ENCODE data around the gene GMIP. TPM values are rescaled to one million over a fixed set of nuclear protein-coding genes. Genes with fewer than 3 reads are reported as not detected.
"Not testable (repeated sequence)": the region's sequence is repeated elsewhere in the genome, so short reads cannot be mapped to it uniquely, and the experiment has no call there.

Gene GMIP
- total and polyA plus RNA-seq, 8 donors, result 5.2 to 96.2 (median 13.8) TPM

GRCh38 chr19:19618219-19619051 is 25.0 kb downstream of the GMIP start, which contains the start of gene PBX4:
Gene PBX4, minus strand, starts transcription at chr19:19618687. Its CDS starts 58 bp downstream, at chr19:19618629.
- Histone ChIP-seq H3K9me3 (no peaks in the 10 kb centered on the region), H3K27ac (peak within 1 kb of the TSS; percentile 20 to 72 (median 69)), H3K27me3 (peaks cover 0 to 33% (median 0%) of the 10 kb centered on the region in 3 donors), H3K4me3 (peak within 1 kb of the TSS; percentile 44 to 55 (median 52)), H3K36me3 (peaks cover 0 to 8% (median 1%) of the 10 kb centered on the region in 4 donors), H3K4me1 (peaks cover 9 to 23% (median 20%) of the 10 kb centered on the region in 4 donors)
- peak; percentile 97 to 99 for DNase-seq
- TF ChIP-seq CTCF (IDR thresholded peaks at IDR 0.05) (no peak), POLR2AphosphoS5 (IDR thresholded peaks at IDR 0.05) (peak in 2 of 3 donors; percentile 74 to 80)
- intact Hi-C loops (cut with DNase I; ENCODE audit: low total_unique reads), result no loop called here
- 5 to 11% (median 6%) methylated on average over 29 to 80 of the region's 80 CpGs for WGBS, 5 donors

DNA sequence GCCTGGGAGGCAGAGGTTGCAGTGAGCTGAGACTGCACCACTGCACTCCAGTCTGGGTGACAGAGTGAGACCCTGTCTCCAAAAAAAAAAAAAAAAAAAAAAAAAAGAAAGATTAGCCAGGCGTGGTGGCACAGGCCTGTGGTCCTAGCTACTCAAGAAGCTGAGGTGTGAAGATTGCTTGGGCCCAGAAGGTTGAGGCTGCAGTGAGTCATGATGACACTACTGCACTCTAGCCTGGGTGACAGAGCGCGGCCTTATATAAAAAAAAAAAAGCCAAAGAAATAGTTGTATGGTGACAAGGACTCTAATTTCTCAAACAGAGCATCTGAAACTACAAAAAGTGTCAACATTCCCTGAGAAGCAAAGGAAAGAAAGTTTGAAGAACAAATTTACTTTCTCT is 28.4 kb downstream of the GMIP start:
- H3K9me3 ChIP-seq, result no peaks in the 10 kb centered on the region
- WGBS, 5 donors, result 79 to 95% (median 91%) methylated on average over 3 of the region's 3 CpGs
- H3K4me1 ChIP-seq, result peaks cover 9 to 23% (median 20%) of the 10 kb centered on the region in 4 donors
- H3K4me3 ChIP-seq, result no peak overlapping the region
- DNase-seq, result no peak
- intact Hi-C loops (cut with DNase I; ENCODE audit: low total_unique reads), result no loop called here
- no peak overlapping the region for H3K27ac ChIP-seq
- H3K36me3 ChIP-seq, result no peaks in the 10 kb centered on the region
- H3K27me3 ChIP-seq, result peaks cover 0 to 38% (median 0%) of the 10 kb centered on the region in 3 donors
- TF ChIP-seq POLR2AphosphoS5 (IDR thresholded peaks at IDR 0.05) (no peak), POLR2A (IDR thresholded peaks at IDR 0.05) (no peak), EP300 (IDR thresholded peaks at IDR 0.05) (no peak), CTCF (IDR thresholded peaks at IDR 0.05) (no peak)

DNA sequence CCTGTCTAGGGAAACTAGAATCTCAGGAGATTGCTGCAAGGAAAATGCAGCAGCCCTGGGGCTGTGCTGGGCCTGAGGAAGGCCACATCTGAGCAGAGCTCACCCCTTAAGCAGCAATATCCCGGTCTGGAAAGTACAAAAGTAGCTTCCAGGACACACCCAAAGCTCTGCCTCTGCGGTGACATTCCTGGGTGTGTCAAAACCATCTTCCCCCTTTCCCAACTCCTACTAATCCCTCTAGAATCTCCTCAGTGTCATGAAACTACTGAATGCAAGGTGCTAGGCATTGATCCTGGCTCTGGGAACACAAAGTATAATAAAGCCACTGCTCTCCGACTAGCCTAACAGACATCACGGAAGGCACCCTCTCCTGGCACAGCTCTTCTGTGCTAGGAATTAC is 30.0 kb downstream of the GMIP start:
- Histone ChIP-seq H3K9me3 (no peaks in the 10 kb centered on the region), H3K4me3 (no peak overlapping the region), H3K27ac (no peak overlapping the region), H3K4me1 (peaks cover 5 to 10% (median 8%) of the 10 kb centered on the region in 4 donors), H3K36me3 (no peaks in the 10 kb centered on the region), H3K27me3 (peaks cover 0 to 38% (median 0%) of the 10 kb centered on the region in 3 donors)
- WGBS, 5 donors, result 62 to 77% (median 69%) methylated on average over 4 of the region's 4 CpGs
- intact Hi-C loops (cut with DNase I; ENCODE audit: low total_unique reads), result no loop called here
- DNase-seq, result no peak
- TF ChIP-seq CTCF (IDR thresholded peaks at IDR 0.05) (no peak), POLR2A (IDR thresholded peaks at IDR 0.05) (no peak), POLR2AphosphoS5 (IDR thresholded peaks at IDR 0.05) (no peak), EP300 (IDR thresholded peaks at IDR 0.05) (no peak)

GRCh38 chr19:19610376-19611202 is 32.9 kb downstream of the GMIP start:
- intact Hi-C loops (cut with DNase I; ENCODE audit: low total_unique reads), result no loop called here
- Histone ChIP-seq H3K4me3 (no peak overlapping the region), H3K4me1 (peaks cover 0 to 5% (median 0%) of the 10 kb centered on the region in 4 donors), H3K36me3 (no peaks in the 10 kb centered on the region), H3K27ac (no peak overlapping the region), H3K9me3 (no peaks in the 10 kb centered on the region), H3K27me3 (peaks cover 0 to 10% (median 0%) of the 10 kb centered on the region in 3 donors)
- no peak for DNase-seq
- 69 to 84% (median 71%) methylated on average over 10 of the region's 10 CpGs for WGBS, 5 donors
- TF ChIP-seq EP300 (IDR thresholded peaks at IDR 0.05) (no peak), CTCF (IDR thresholded peaks at IDR 0.05) (no peak), POLR2AphosphoS5 (IDR thresholded peaks at IDR 0.05) (no peak), POLR2A (IDR thresholded peaks at IDR 0.05) (no peak)

DNA sequence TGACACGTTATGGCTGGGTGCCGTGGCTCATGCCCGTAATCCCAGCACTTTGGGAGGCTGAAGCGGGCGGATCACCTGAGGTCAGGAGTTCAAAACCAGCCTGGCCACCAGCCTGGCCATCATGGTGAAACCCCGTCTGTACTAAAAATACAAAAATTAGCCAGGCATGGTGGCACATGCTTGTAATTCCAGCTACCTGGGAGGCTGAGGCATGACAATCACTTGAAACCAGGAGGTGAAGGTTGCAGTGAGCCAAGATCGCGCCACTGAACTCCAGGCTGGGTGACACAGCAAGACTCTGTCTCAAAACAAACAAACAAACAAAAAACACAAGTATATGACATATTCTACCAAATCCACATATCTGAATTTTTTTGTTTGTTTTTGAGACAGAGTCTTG is 36.8 kb downstream of the GMIP start:
- Histone ChIP-seq H3K27ac (peak overlapping the region in 3 of 5 donors; percentile 34 to 67 (median 54)), H3K4me1 (peaks cover 0 to 11% (median 8%) of the 10 kb centered on the region in 4 donors)
- H3K9me3 ChIP-seq; intact Hi-C loops (cut with DNase I; ENCODE audit: low total_unique reads); H3K27me3 ChIP-seq; H3K4me3 ChIP-seq; H3K36me3 ChIP-seq; DNase-seq: not testable (repeated sequence)
- 90 to 96% (median 94%) methylated on average over 8 of the region's 8 CpGs for WGBS, 5 donors
